HG03558 (cell line): Measurements from ENCODE around the gene ANKRD11.
"Not testable (repeated sequence)": the region's sequence is repeated elsewhere in the genome, so short reads cannot be mapped to it uniquely, and the experiment has no call there.

Source experiments
- ATAC-seq: cut with Tn5 transposase; IDR thresholded peaks from one replicate; pipeline ENCODE4 v1.9.1; 2021; ENCODE audit warnings: moderate number of reproducible peaks; ENCODE audit not compliant: unreplicated experiment; ENCODE audit errors: extremely low read depth

Gene ANKRD11

DNA sequence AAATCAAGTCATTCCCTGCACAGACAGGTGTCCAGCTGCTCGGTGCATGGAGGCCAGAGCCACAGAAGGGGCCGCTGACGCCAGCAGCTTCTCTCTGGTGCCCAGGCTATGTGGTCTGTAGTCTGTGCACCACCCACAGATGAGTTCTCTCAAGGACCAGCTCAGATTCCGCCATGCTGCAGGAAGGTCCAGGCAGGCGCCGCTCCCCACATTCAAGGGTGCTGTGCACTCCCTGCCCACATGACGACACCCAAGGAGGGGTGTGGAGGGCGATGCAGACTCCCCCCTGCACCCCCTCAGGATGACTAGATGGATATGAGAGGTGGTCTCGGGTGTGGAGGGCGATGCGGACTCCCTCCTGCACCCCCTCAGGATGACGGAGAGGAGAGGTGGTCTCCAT is 119.0 kb downstream of the ANKRD11 start:
- ATAC-seq, result no peak

DNA sequence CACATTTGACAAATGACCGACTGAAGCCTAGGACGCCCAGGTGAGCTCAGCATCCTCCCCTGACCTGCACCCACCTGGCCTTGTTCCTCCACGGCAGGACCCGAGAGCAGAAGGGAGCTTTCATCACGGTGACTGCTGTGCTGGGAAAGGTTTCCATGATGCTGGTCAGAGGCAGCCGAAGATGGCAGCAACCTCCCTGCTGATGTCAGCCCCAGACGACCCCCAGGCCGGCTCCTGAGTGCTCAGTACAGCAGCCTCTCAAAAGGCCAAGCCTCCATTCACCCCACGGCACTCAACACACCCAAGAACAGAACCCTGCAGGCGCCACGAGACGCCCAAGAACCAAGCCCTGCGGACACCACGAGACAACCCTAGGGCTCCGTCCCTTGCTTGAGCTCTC is 119.8 kb downstream of the ANKRD11 start:
- no peak for ATAC-seq

DNA sequence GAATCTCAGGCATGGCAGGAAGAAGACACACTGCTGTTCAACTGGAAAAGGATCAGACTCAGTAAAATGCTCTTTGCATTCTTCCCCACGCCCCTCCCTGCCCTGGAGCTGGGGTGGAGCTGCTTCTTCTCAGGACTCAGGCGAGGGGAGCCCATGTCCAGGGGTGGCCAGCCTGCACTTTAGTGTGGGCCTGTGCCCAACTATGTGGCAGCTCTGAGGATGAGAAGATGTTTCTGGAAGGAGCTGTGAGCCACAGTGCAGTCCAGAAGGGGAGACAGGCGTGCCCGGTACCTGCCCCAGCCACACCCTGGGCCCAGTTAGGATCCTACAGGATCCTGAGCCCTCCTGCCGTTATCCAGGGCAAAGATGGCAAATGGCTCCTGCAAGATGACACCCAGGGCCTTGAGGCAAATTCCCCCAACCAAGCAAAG is 120.3 kb downstream of the ANKRD11 start:
- ATAC-seq, result no peak

DNA sequence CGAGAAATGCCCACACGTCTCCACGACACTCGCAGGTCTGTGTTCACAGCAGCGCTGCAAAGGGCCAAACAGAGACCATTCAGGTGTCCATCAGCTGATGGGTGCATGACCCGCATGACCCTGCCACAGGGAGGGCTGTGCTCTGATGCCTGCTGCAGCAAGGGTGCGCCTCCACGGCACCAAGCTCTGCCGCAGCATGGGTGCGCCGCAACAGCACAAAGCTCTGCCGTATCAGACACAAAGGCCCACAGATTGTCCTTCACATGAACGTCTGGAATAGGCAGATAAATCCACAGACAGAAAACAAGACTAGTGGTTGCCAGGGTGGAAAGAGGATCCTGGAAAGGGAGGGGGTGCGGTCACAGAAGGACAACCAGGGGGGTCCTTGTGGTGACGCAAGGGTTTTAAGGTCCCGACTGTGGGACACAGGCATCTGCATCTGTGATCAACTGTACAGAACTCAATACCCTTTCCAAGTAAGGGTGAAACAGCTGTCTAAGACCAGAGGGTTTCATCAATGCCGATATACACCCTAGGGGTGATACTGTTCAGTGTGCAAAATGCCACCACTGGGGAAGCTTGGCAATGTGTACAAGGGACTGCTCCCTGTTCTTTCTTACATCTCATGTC is 121.0 kb downstream of the ANKRD11 start:
- no peak for ATAC-seq

DNA sequence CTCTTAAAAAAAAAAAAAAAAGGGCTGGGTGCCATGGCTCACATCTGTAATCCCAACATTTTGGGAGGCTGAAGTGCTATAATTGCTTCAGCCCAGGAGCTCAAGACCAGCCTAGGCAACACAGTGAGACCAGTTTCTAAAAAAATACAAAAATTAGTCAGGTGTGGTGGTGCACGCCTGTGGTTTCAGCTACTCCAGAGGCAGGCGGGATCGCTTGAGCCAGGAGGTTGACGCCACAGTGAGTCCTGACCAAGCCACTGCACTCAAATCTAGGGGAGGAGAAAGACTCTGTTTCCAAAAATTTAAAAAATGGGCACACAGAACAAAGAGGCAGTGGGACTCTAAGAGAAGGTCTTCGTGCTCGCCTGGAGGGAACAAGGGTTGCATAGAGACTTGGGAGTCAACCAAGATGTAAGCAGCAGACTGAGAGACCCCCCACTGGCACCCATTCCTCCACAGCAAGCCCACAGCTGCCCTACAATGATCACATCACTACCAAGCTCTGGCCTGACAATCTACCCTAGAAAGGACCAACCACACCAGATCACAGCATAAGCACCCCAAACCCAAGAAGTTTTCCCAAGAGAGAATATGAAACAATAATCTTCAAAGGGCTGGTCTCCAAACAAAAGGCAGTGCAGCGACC is 121.6 kb downstream of the ANKRD11 start:
- no peak for ATAC-seq

DNA sequence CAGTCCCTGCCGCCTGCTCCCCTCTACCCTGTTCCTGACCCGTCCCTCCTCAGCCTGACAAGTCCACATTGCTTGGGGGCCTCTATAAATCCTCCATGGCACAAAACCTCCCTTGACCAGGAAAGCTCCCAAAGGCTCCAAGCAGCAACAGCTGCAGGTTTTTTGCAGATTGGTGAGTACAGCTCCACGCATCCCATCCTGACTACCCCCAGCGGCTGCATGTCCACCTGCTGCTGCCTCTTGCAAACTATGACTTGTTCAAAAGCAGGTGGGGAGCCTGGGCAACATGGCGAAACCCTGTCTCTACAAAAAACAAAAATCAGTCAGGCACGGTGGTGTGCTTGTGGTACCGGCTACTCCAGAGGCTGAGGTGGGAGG is 122.8 kb downstream of the ANKRD11 start:
- ATAC-seq, result no peak

DNA sequence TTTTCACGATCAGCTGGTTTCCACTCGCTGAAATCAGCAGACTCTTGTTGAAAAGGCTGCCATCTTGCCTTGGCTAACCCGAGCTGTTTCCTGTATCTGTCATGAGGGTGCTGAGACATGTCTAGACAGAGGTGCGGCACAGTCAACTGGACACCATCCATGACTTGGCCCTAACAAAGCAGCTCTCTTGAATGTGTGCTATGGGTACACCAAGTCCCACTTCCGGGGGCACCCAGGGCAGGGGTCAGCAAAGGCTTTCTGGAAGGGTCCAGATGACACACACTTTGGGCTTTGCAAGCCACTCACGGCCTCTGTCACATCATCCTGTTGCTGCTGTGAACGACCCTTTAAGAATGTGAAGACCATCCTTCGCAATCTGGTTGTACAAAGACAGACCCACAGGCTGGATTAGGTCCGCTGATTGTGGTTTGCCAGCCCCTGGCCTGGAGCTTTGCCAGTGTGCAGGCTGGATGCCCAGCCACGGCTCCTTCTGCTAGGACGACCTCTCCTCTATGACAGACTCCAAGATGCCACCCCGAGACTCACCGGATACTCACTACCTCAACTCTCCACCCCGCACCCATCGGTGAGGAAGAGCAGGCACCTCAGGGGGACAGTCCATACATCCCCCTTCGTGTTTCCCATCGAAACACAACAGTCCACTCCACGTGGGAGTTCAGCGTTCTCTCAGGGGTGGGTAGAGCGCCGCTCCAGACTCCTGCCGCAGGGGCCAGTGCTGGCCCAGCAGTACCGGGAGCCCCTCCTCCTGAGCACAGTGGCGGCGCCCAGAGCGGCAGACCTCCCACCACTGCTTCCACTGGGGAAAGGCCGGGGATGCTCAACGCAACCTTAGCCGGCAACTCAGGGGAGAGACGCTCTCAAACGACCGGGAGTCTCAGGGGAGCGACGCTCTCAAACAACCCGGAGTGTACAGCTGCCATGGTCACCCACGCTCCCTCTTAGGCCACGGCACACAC is 123.5 kb downstream of the ANKRD11 start:
- ATAC-seq, result no peak

DNA sequence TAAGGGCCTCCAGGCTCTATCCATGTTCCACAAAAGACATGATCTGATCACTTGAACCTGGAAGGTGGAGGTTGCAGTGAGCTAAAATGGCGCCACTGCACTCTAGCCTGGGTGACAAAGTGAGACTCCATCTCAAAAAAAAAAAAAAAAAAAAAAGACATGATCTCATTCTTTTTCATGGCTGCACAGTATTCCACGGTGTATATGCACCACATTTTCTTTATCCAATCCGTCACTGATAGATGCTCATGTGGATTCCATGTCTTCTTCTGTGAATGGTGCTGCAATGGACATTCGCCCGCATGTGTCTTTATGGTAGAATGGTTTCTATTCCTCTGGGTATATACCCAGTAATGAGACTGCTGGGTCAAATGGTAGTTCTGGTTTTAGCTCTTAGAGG is 124.4 kb downstream of the ANKRD11 start:
- ATAC-seq, result no peak

DNA sequence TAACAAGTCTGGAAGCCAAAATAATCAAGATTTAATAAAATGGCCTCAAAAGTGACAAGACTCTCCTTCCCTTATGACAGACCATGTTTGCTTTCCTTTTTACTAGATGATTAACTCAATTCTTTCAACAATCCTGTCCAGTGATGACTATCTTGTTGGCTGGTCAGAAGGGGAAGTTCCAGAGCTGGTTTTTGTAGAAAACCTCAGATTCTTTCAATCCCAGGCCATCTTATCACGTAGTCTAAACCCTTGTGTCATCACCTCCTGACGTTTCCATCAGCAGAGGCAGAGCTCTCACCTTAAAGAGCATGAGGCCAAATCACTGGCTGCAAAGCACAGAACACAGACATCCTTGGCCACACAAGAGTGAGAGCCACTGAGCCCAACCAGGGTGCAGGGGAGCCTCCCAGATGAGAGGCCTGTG is 125.3 kb downstream of the ANKRD11 start:
- ATAC-seq, result no peak

DNA sequence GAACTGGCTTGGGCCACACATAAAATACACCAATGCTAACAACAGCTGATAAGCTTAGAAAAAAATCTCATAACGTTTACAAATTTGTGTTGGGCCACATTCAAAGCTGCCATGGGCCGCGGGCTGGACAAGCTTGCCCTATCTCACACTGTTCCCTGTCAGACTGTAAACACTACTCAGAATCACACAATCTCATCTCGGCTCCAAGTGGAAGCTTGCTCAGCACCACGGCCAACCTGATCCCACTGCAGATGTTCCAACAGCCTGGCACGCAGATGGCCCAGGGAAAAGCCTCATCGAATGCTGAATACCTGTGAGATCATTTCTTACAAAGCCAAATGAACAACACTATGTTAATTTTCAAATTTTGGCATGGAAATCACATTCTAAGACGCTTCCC is 125.8 kb downstream of the ANKRD11 start:
- no peak for ATAC-seq

DNA sequence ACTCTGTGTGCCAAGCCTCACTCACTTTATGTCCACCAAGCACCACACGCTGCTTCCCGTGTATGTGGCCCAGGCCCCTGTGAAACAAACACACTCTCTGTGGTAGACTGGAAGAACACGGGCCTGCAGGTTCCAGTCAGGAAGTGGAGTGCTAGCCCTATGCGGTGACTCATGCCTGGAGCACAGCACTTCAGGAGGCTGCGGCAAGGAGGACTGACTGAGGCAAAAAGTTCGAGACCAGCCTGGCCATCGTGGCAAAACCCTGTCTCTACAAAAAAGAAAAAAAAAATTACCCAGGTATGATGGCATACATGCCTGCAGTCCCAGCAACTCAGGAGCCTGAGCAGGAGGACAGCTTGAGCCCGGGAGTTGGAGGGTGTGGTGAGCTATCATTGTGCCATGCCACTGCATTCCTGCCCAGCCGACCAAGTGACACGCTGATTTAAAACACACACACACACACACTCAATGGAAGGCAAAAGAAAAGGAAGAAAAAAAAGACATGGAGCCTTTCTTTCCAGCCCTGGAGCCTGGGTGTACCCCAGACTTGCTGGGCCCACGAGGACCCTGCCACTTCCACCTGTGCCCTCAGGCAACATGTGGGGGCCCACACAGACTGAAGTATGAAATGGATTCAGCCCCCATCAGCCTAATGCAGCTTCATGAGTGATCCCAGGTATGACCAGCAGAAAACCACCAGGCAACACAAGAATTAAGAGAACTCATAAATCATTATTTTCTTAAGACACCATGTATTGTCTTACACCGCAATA is 126.6 kb downstream of the ANKRD11 start:
- ATAC-seq, result no peak

DNA sequence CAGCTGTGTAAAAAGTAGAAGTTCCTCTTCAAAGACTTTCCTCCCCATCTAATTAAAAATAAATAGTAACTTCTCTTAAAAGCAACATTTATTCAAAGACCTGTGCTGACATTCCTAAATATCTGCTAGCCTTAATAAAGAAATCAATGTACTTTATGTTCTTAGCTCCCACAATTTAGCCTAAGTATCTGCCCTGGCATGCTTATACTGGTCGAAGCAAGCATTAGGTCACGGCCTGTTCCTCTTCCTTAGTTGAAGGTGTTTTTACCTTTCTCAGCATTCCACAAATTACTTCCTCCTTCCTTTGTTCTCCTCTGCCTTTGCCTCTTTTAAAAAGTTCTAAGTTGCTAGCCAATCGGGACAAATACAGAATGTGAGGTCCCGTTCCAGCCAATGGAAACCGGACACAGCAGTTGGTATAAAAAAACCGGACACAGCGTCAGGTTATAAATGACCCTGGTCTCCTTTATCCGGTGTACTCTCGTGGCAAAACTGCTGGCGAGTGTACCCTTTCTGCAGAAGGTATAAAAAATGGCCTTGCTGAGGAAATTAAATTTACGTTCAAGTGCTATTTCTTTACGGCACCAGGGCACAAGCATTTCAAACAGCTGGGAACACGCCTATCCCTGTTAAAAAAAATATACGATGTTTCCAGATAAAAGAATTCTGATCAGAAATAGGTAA is 127.7 kb downstream of the ANKRD11 start:
- ATAC-seq, result not testable (repeated sequence)

DNA sequence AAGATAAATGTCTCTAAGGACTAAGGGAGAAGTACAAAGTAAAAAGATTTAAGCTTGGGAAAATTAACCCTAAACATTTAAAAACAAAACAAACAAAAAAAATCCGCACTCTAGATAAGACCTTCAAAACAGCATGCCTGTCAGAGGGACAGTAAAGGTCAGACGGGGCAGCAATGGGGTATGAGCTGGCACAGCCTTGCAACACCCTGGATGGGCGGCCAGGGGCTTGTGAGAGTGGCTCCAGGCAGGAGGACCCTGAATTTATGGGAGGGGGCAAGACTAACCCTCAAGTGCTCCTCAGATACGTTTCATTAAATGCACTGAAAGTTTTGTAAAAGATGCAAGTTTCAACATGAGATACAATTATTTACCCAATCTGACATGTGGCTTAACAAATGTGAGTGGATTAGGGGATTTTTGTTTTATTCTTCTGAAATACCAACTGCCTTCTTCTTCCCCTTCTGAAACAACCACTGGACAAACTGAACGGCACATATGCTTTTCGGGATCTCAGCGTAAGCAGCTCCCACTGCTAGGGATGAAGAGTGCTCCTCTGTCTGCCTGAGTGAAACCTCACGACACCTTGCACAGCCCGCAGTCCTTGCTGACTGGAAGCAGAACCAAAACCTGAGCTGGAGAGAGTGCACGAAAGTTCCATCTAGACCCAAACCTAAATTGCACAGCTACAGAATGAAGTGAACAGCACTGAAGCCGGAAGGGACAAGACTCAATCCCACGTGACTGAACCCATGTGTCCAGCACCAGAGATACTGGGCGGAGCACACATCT is 128.4 kb downstream of the ANKRD11 start:
- ATAC-seq, result peak; percentile 33

DNA sequence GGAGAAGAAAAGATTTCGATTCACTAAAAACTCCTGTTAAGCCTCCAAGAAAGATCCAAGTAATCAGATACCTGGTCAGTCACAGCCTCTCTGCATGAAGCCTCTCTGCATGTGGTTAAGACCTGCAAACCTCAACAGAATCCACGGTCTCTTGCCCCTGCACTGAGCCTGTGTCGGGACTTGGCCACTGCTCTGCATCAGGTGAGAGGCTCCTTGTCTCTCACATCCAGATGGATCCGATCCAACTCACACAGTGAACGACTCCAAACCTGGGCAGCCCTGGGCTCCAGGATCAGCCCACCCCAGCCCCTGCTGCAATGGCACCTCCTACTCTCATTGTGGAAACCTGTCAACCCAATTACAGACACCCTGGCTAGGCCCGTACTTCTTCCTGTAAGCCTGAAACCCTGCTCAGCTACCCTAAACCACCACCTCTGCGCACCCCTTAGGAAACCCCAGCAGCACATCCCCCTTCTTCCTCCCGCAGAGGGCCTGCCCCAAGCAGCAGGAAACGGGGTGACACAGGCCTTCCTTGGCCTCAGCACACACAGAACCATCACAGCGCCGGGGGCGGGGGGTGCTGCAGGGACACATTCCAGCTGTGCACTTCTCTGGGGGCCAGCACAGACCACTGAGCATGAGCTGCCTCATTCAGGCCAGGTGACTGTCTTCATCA is 129.5 kb downstream of the ANKRD11 start:
- ATAC-seq, result no peak

DNA sequence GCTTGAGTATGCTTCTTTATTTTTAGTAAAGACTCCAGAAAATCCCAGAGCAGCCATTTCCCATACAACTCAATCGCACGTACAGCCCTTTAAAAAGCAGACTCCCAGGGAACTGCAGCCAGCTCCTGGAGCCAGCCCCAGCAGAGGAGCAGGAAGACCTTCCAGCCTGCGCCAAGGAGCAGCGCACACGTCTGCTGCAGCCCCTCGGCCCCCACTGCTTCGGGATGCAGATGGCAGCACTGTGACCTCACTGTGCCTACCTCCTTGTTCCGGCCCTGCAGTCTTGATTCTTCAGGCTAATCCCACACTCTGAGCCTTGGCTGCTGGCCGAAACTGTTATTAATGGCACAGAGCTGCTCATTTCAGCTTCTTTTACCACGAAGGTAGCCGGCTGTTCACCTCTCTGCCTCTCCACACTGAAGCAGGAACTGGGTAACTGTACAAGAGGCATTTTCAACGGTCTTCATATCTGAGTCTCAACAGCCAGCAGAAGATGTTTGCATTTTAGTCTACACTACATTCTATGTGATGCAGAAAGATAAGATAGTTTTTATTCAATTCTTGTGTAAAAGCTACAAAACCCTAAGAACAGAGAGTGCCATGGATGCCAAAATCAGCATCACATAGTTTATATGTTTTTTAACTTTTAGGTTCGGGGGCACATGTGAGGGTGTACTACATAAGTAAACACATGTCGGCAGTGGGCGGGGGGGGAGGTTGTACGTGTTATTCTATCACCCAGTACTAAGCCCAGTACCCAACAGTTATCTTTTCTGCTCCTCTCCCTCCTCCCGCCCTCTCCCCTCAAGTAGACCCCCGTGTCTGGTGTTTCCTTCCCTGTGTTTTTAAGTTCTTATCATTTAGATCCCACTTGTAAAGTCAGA is 130.9 kb downstream of the ANKRD11 start:
- ATAC-seq, result no peak

DNA sequence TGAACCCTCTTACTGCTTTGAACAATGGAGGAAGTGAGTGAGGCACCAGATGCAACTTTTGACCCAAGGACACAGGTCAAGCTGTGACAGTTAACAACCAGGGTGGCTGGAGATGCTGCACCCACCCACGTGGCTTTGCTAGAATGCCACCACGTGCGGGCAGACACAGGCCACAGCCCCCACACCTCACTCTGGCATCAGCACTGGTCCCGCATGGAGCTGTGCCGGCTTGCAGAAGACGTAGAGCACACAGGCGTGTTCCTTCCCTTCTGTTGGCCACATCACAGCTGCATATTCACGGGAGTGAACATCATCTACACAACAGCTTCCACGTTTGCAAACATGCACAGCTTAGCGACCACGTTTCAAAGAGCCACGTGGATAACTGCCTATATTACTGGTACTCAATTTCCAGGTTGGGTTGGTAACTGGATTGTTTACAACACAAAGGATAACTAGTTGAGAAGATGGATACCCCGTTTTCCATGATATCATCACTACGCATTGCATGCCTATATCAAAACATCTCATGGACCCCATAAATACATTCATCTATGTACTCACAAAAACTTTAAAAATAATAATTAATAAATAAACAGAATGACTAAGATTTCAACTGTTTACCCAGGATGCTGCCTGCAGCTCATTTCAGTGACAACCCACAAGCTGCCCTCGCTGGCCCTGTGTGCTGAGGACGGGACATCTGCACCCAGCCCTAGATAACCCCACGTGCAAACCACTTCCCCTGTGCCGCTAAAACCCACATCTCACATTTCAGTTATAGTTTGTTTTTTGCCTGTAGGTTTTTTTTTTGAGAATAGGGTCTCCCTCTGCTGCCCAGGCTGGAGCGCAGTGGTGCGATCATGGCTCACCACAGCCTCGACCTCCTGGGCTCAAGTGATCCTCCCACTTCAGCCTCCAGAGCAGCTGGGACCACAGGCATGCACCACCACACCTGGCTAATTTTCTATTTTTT is 132.0 kb downstream of the ANKRD11 start:
- ATAC-seq, result no peak
